ENCODE data around the gene IFNLR1. TPM values are rescaled to one million over a fixed set of nuclear protein-coding genes. Genes with fewer than 3 reads are reported as not detected.

The IFNLR1 gene
- total and polyA plus RNA-seq, 2 of the 8 experiments (the other 6 are each of a cell fraction or from before 2014, with no cell fraction given): 6.8 to 10.1 TPM

- no peak for FAIRE-seq
- no peaks in the 10 kb centered on the region for H3K9me3 ChIP-seq (ENCODE audit: insufficient read depth in 2 of 2, low read depth in 1 of 2, low read length in 1 of 2)
- ChIA-PET CTCF (ENCODE audit: partially characterized antibody) (interaction anchor here (0.7 to 2.1 kb wide), 4 partner anchors 9 to 50 kb away, joined by 3 to 8 read pairs (median 4); no protein-coding TSS in a partner anchor), POLR2A (ENCODE audit: partially characterized antibody) (interaction anchor here (0.9 to 2.4 kb wide), 2 partner anchors 9 to 29 kb away, joined by 3 to 9 read pairs; partner anchors contain the start of gene MYOM3)
- H3K79me2 ChIP-seq (ENCODE audit: control insufficient read depth in 1 of 2, insufficient read depth in 2 of 2, low read length in 2 of 2): no peaks in the 10 kb centered on the region
- H3K4me1 ChIP-seq (replicated peaks in 1 of 4; ENCODE audit: control insufficient read depth in 3 of 4, insufficient read depth in 4 of 4, low read length in 3 of 4): peaks cover 0 to 2% (median 0%) of the 10 kb centered on the region in 4 experiments; a peak in 4 of 7 replicates
- H4K8ac ChIP-seq (ENCODE audit: extremely low read depth, insufficient read depth, low read length): no peak overlapping the region; the same call in 1 of the 2 replicates
- H3K23ac ChIP-seq (ENCODE audit: insufficient read length): no peak overlapping the region
- no peak overlapping the region for H2AFZ ChIP-seq (ENCODE audit: low read length)
- H3K18ac ChIP-seq (ENCODE audit: extremely low read depth, low read length): no peak overlapping the region
- H2BK15ac ChIP-seq (ENCODE audit: low read length): no peak overlapping the region
- H3K9ac ChIP-seq (replicated peaks in 1 of 4; ENCODE audit: extremely low read depth in 1 of 4, low read depth in 3 of 4, low read length in 3 of 4): no peak overlapping the region
- no peak overlapping the region for H3K4me2 ChIP-seq (ENCODE audit: insufficient read depth in 1 of 2, low read depth in 2 of 2, low read length in 2 of 2)
- H3K27ac ChIP-seq (ENCODE audit: low read depth, low read length): no peak overlapping the region
- DNase-seq (ENCODE audit: low read depth in 1 of 2, low spot score in 2 of 2): no peak
- H2BK20ac ChIP-seq (ENCODE audit: low read length): no peak overlapping the region
- H3K79me1 ChIP-seq (ENCODE audit: low read depth, low read length): no peaks in the 10 kb centered on the region
- 84% methylated on average over 13 of the region's 14 CpGs; no CpG with 5 or more reads in 1 of the 2 experiments for WGBS, 2 experiments (ENCODE audit: extremely low coverage in 1 of 2, insufficient coverage in 1 of 2, insufficient read length in 1 of 2, insufficient replicate concordance in 2 of 2, low coverage in 1 of 2, low lambda C conversion rate in 2 of 2, missing lambda C conversion rate in 1 of 2)
- no peaks in the 10 kb centered on the region for H3K27me3 ChIP-seq (replicated peaks in 1 of 4; ENCODE audit: control insufficient read depth in 3 of 4, extremely low read depth in 1 of 4, insufficient read depth in 3 of 4, low read length in 3 of 4)
- no peak overlapping the region for H2BK12ac ChIP-seq (ENCODE audit: low read depth, low read length)
- no peak overlapping the region for H2BK5ac ChIP-seq (ENCODE audit: low read depth, low read length)
- no peaks in the 10 kb centered on the region for H3K36me3 ChIP-seq (ENCODE audit: control insufficient read depth in 2 of 4, insufficient read depth in 4 of 4, low read length in 3 of 4)
- H4K20me1 ChIP-seq (replicated peaks in 1 of 2; ENCODE audit: control insufficient read depth in 1 of 2, insufficient read depth in 2 of 2, low read length in 2 of 2): no peaks in the 10 kb centered on the region
- no peak overlapping the region for H4K91ac ChIP-seq (replicated peaks; ENCODE audit: insufficient read length, low read length)
- H3K4ac ChIP-seq (replicated peaks; ENCODE audit: insufficient read length, low read depth, low read length): no peak overlapping the region
- H4K5ac ChIP-seq (ENCODE audit: insufficient read length, low read depth, low read length): no peak overlapping the region
- H3K14ac ChIP-seq (ENCODE audit: insufficient read length): no peak overlapping the region
- H3K4me3 ChIP-seq (ENCODE audit: extremely low read depth in 1 of 4, insufficient read depth in 2 of 4, low read depth in 3 of 4, low read length in 4 of 4): no peak overlapping the region
- no peak overlapping the region for H3K56ac ChIP-seq (replicated peaks; ENCODE audit: insufficient read length, low read depth, low read length)
- no peak overlapping the region for H2AK5ac ChIP-seq (ENCODE audit: low read depth, low read length)
- H3K23me2 ChIP-seq (ENCODE audit: low read depth, low read length): no peaks in the 10 kb centered on the region
- no peak overlapping the region for H2BK120ac ChIP-seq (replicated peaks; ENCODE audit: low read depth, low read length)
- TF ChIP-seq TAF7 (optimal IDR thresholded peaks at IDR 0.05; ENCODE audit: borderline replicate concordance, low read depth, low read length): no peak
- no peak for TF ChIP-seq TCF12 (IDR thresholded peaks at IDR 0.05; ENCODE audit: low read depth, low read length)
- no peak for TF ChIP-seq SP4 (IDR thresholded peaks at IDR 0.05; ENCODE audit: low read length)
- TF ChIP-seq CHD2 (IDR thresholded peaks at IDR 0.05; ENCODE audit: low read length): no peak
- TF ChIP-seq E2F6 (IDR thresholded peaks at IDR 0.05): no peak
- TF ChIP-seq BCL11A (IDR thresholded peaks at IDR 0.05; ENCODE audit: low read depth in 2 of 2, low read length in 2 of 2): no peak
- no peak for TF ChIP-seq GABPA (IDR thresholded peaks at IDR 0.05; ENCODE audit: borderline replicate concordance, insufficient read depth, low read length)
- TF ChIP-seq GTF2F1 (IDR thresholded peaks at IDR 0.05; ENCODE audit: borderline replicate concordance, low read depth, low read length): no peak
- TF ChIP-seq, protein P1, sequence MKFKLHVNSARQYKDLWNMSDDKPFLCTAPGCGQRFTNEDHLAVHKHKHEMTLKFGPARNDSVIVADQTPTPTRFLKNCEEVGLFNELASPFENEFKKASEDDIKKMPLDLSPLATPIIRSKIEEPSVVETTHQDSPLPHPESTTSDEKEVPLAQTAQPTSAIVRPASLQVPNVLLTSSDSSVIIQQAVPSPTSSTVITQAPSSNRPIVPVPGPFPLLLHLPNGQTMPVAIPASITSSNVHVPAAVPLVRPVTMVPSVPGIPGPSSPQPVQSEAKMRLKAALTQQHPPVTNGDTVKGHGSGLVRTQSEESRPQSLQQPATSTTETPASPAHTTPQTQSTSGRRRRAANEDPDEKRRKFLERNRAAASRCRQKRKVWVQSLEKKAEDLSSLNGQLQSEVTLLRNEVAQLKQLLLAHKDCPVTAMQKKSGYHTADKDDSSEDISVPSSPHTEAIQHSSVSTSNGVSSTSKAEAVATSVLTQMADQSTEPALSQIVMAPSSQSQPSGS (IDR thresholded peaks at IDR 0.05; ENCODE audit: low read length): no peak
- TF ChIP-seq SIX5 (IDR thresholded peaks at IDR 0.05; ENCODE audit: low read depth, low read length): no peak
- no peak for TF ChIP-seq ASH2L (IDR thresholded peaks at IDR 0.05; ENCODE audit: low read length)
- TF ChIP-seq RXRA (IDR thresholded peaks at IDR 0.05; ENCODE audit: insufficient read depth, low read depth, low read length): no peak
These were observed 65.7 kb downstream of the IFNLR1 start for GRCh38 chr1:24121406-24121805.

Measured in H1 (cell line).